ENCODE results near the gene DHRS3. TPM values are rescaled to one million over a fixed set of nuclear protein-coding genes. Genes with fewer than 3 reads are reported as not detected.

The DHRS3 gene
- total RNA-seq, 5 donors from 2014 or later (not counting 1 experiment from before 2014, with no cell fraction given) = 56.4 to 107 (median 90.8) TPM

DNA sequence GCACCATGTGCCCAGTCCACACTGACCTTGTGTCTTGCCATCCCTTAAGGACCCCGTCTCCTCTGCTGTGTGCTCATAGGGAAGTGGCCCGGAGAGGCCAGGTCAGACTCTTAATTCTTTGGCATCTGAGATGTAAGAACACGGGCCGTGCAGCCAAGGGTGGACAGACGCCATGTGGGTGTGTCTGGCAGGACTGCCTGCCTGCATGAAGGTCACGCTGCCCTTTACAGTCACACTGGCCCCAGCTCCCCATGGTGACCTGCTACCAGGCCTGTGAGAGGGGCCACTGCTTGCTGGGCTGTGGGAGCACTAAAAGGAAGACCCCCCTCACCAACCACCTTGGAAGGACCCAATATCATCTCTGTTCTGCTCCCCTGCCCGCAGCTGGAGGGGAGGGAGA lies 17.7 kb downstream of the DHRS3 start:
- H3K4me1 Mint-ChIP-seq = peaks cover 57 to 85% (median 85%) of the 10 kb centered on the region in 3 donors
- peaks cover 29 to 72% of the 10 kb centered on the region in 2 experiments for H3K4me1 ChIP-seq (ENCODE audit: control insufficient read depth in 1 of 2, extremely low read depth in 1 of 2, insufficient read depth in 2 of 2, low read length in 2 of 2)
- DNase-seq (no peak), ATAC-seq (replicated peaks in 1 of 4) (no peak)
- no peaks in the 10 kb centered on the region for H3K9me3 ChIP-seq
- no peaks in the 10 kb centered on the region for H3K27me3 ChIP-seq (replicated peaks in 1 of 2; ENCODE audit: control insufficient read depth in 2 of 2, extremely low read depth in 1 of 2, insufficient read depth in 2 of 2, low read length in 1 of 2)
- H3K27me3 Mint-ChIP-seq = no peaks in the 10 kb centered on the region
- 95% methylated on average over 2 of the region's 7 CpGs for WGBS (ENCODE audit: insufficient coverage)
- CTCF ChIA-PET = interaction anchor here in 1 of 2 donors (3.0 kb wide), 1 partner anchor 18 kb away, joined by 47 read pairs; the partner anchor contains the start of gene DHRS3
- H3K4me3 ChIP-seq (ENCODE audit: control insufficient read depth in 1 of 2, extremely low read depth in 1 of 2, low read length in 1 of 2) = no peak overlapping the region
- H3K4me3 Mint-ChIP-seq = no peak overlapping the region
- no peak overlapping the region for H3K27ac Mint-ChIP-seq
- H3K36me3 ChIP-seq (ENCODE audit: control insufficient read depth in 2 of 2, extremely low read depth in 1 of 2, insufficient read depth in 1 of 2, low read length in 1 of 2) = peaks cover 4 to 22% of the 10 kb centered on the region in 2 donors
- no peak overlapping the region for H3K27ac ChIP-seq (ENCODE audit: low read length)
- H3K36me3 Mint-ChIP-seq = no peaks in the 10 kb centered on the region
- POLR2A ChIA-PET = no interaction called here
- no peaks in the 10 kb centered on the region for H3K9me3 Mint-ChIP-seq

- CTCF ChIA-PET = interaction anchor here in 1 of 2 donors (1.4 kb wide), 1 partner anchor 59 kb away, joined by 3 read pairs; no protein-coding TSS in a partner anchor
- H3K4me1 Mint-ChIP-seq = peaks cover 55 to 81% (median 81%) of the 10 kb centered on the region in 3 donors
Observed at GRCh38 chr1:12599657-12600056, 18.4 kb downstream of the DHRS3 start.

GRCh38 chr1:12598974-12599373 lies 19.0 kb downstream of the DHRS3 start:
- H3K4me3 ChIP-seq (ENCODE audit: control insufficient read depth in 1 of 2, extremely low read depth in 1 of 2, low read length in 1 of 2) = no peak overlapping the region
- peaks cover 0 to 2% of the 10 kb centered on the region in 2 donors for H3K27me3 Mint-ChIP-seq
- H3K36me3 ChIP-seq (ENCODE audit: control insufficient read depth in 2 of 2, extremely low read depth in 1 of 2, insufficient read depth in 1 of 2, low read length in 1 of 2) = peaks cover 4 to 22% of the 10 kb centered on the region in 2 donors
- H3K27ac ChIP-seq (ENCODE audit: low read length) = no peak overlapping the region
- ATAC-seq (replicated peaks in 1 of 4) (no peak), DNase-seq (no peak)
- H3K36me3 Mint-ChIP-seq = no peaks in the 10 kb centered on the region
- H3K27me3 ChIP-seq (replicated peaks in 1 of 2; ENCODE audit: control insufficient read depth in 2 of 2, extremely low read depth in 1 of 2, insufficient read depth in 2 of 2, low read length in 1 of 2) = peaks cover 0 to 5% of the 10 kb centered on the region in 2 experiments
- WGBS (ENCODE audit: insufficient coverage) = 87% methylated on average over 6 of the region's 6 CpGs
- no peaks in the 10 kb centered on the region for H3K9me3 ChIP-seq
- CTCF ChIA-PET = interaction anchor here in 1 of 2 donors (0.6 to 1.4 kb wide), 4 partner anchors 20 to 580 kb away, joined by 3 to 4 read pairs (median 4); partner anchors contain the start of gene MIIP
- H3K9me3 Mint-ChIP-seq = no peaks in the 10 kb centered on the region
- no peak overlapping the region for H3K4me3 Mint-ChIP-seq
- POLR2A ChIA-PET = no interaction called here
- no peak overlapping the region for H3K27ac Mint-ChIP-seq
- H3K4me1 ChIP-seq (ENCODE audit: control insufficient read depth in 1 of 2, extremely low read depth in 1 of 2, insufficient read depth in 2 of 2, low read length in 2 of 2) = peaks cover 28 to 73% of the 10 kb centered on the region in 2 experiments
- H3K4me1 Mint-ChIP-seq = peaks cover 55 to 81% (median 81%) of the 10 kb centered on the region in 3 donors

More at GRCh38 chr1:12599657-12600056, 18.4 kb downstream of the DHRS3 start:
- WGBS (ENCODE audit: insufficient coverage) = 93% methylated on average over 3 of the region's 5 CpGs
- no peak for DNase-seq
- H3K36me3 Mint-ChIP-seq = no peaks in the 10 kb centered on the region
- POLR2A ChIA-PET = no interaction called here
- no peaks in the 10 kb centered on the region for H3K9me3 Mint-ChIP-seq
- H3K27me3 ChIP-seq (replicated peaks in 1 of 2; ENCODE audit: control insufficient read depth in 2 of 2, extremely low read depth in 1 of 2, insufficient read depth in 2 of 2, low read length in 1 of 2) = peaks cover 0 to 5% of the 10 kb centered on the region in 2 experiments
- H3K27ac Mint-ChIP-seq = no peak overlapping the region
- no peak overlapping the region for H3K4me3 ChIP-seq (ENCODE audit: control insufficient read depth in 1 of 2, extremely low read depth in 1 of 2, low read length in 1 of 2)
- H3K27me3 Mint-ChIP-seq = peaks cover 0 to 2% of the 10 kb centered on the region in 2 donors
- peaks cover 27 to 73% of the 10 kb centered on the region in 2 experiments for H3K4me1 ChIP-seq (ENCODE audit: control insufficient read depth in 1 of 2, extremely low read depth in 1 of 2, insufficient read depth in 2 of 2, low read length in 2 of 2)
- no peaks in the 10 kb centered on the region for H3K9me3 ChIP-seq
- no peak for ATAC-seq (replicated peaks in 1 of 4)
- H3K36me3 ChIP-seq (ENCODE audit: control insufficient read depth in 2 of 2, extremely low read depth in 1 of 2, insufficient read depth in 1 of 2, low read length in 1 of 2) = peaks cover 4 to 22% of the 10 kb centered on the region in 2 donors
- H3K4me3 Mint-ChIP-seq = no peak overlapping the region
- no peak overlapping the region for H3K27ac ChIP-seq (ENCODE audit: low read length)

DNA sequence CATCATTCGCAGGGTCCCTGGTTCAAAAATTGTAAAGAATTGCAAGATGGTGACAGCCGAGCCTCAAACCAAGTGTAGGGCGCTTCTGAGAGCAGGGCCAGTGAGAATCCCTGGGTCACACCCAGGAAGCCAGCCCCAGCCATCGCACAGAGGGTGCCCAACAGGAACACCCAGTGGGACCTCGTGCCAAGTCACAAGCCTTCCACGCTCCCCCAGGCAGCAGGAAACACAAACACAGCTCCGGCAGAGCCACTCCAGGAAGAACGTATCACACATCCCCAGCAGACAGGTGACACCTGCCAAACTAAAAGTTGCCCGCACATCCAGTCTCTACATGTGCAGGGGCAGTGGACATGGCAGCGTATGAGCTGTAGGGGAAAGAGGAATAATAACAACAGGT lies 20.2 kb downstream of the DHRS3 start:
- DNase-seq (no peak), ATAC-seq (replicated peaks in 1 of 4) (no peak)
- ChIA-PET CTCF (interaction anchor here (1.1 to 1.4 kb wide), 2 partner anchors 21 to 26 kb away, joined by 3 to 4 read pairs; no protein-coding TSS in a partner anchor), POLR2A (interaction anchor here in 1 of 2 donors (0.5 kb wide), 1 partner anchor 26 kb away, joined by 4 read pairs; no protein-coding TSS in a partner anchor)
- Histone ChIP-seq H3K4me3 (ENCODE audit: control insufficient read depth in 1 of 2, extremely low read depth in 1 of 2, low read length in 1 of 2) (no peak overlapping the region), H3K4me1 (ENCODE audit: control insufficient read depth in 1 of 2, extremely low read depth in 1 of 2, insufficient read depth in 2 of 2, low read length in 2 of 2) (peaks cover 20 to 70% of the 10 kb centered on the region in 2 experiments), H3K9me3 (no peaks in the 10 kb centered on the region), H3K36me3 (ENCODE audit: control insufficient read depth in 2 of 2, extremely low read depth in 1 of 2, insufficient read depth in 1 of 2, low read length in 1 of 2) (peaks cover 0 to 16% of the 10 kb centered on the region in 2 donors), H3K27ac (ENCODE audit: low read length) (no peak overlapping the region), H3K27me3 (replicated peaks in 1 of 2; ENCODE audit: control insufficient read depth in 2 of 2, extremely low read depth in 1 of 2, insufficient read depth in 2 of 2, low read length in 1 of 2) (peaks cover 0 to 8% of the 10 kb centered on the region in 2 experiments)
- Mint-ChIP-seq H3K4me3 (peak overlapping the region in 1 of 3 donors; percentile 85), H3K36me3 (peaks cover 4% of the 10 kb centered on the region), H3K27ac (peak overlapping the region in 1 of 2 donors; percentile 59), H3K9me3 (no peaks in the 10 kb centered on the region), H3K27me3 (peaks cover 0 to 2% of the 10 kb centered on the region in 2 donors), H3K4me1 (peaks cover 54 to 80% (median 78%) of the 10 kb centered on the region in 3 donors)
- 81% methylated on average over 7 of the region's 10 CpGs for WGBS (ENCODE audit: insufficient coverage)

DNA sequence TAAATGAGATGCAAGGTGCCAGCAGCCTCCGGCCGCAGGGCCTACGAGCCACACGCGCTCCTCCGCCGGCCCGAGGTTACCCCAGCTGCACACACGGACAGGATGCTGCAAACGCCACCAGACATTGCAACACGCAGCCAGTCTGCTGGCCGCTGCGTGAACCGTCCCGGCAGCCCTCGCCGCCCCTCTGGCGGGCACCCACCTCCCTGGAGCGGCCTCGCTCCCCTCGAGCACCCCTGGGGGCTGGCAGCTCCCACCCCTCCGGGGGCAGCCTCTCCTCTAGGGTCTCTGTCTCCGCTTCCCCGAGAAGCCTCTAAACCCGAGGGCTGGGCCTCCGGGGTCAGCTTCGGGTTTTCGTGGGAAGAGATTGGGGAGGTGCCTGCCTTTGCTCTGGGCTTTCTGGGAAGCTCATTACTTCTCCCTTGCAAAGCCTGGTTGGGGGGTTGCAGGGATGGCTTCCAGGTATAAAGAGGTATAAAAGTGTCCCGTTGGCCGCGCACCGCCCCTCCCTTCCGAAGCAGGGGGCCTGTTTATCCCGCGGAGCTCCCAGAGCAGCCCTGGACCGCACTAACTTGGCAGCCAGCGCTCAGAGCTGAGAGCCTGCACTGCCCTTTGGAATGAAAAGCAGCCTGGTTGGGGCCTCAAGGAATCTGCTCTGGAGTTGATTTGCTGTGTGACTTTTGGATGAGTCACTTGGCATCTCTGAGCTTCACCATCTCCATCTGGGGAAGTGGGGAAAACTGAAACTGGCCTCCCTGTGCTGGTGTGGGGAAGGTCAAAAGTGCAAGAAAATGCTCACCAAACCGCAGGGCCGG lies 21.8 kb downstream of the DHRS3 start:
- Mint-ChIP-seq H3K4me3 (peak overlapping the region; percentile 13 to 85 (median 17)), H3K9me3 (no peaks in the 10 kb centered on the region), H3K27me3 (peaks cover 0 to 2% of the 10 kb centered on the region in 2 donors), H3K27ac (peak overlapping the region in 1 of 2 donors; percentile 58), H3K36me3 (peaks cover 7% of the 10 kb centered on the region), H3K4me1 (peaks cover 52 to 70% (median 70%) of the 10 kb centered on the region in 3 donors)
- peak in 3 of 4 experiments; percentile 21 to 37 (median 36) for ATAC-seq (replicated peaks in 1 of 4)
- peaks cover 5 to 12% of the 10 kb centered on the region in 2 donors for H3K36me3 ChIP-seq (ENCODE audit: control insufficient read depth in 2 of 2, extremely low read depth in 1 of 2, insufficient read depth in 1 of 2, low read length in 1 of 2)
- H3K9me3 ChIP-seq = no peaks in the 10 kb centered on the region
- H3K4me1 ChIP-seq (ENCODE audit: control insufficient read depth in 1 of 2, extremely low read depth in 1 of 2, insufficient read depth in 2 of 2, low read length in 2 of 2) = peaks cover 15 to 55% of the 10 kb centered on the region in 2 experiments
- CTCF ChIA-PET = no interaction called here
- DNase-seq = peak in 7 of 35 experiments; percentile 22 to 52 (median 30)
- no peak overlapping the region for H3K27ac ChIP-seq (ENCODE audit: low read length)
- POLR2A ChIA-PET = no interaction called here
- H3K4me3 ChIP-seq (ENCODE audit: control insufficient read depth in 1 of 2, extremely low read depth in 1 of 2, low read length in 1 of 2) = peak overlapping the region in 1 of 2 donors; percentile 44
- peaks cover 0 to 8% of the 10 kb centered on the region in 2 experiments for H3K27me3 ChIP-seq (replicated peaks in 1 of 2; ENCODE audit: control insufficient read depth in 2 of 2, extremely low read depth in 1 of 2, insufficient read depth in 2 of 2, low read length in 1 of 2)
- WGBS (ENCODE audit: insufficient coverage) = 64% methylated on average over 24 of the region's 39 CpGs

DNA sequence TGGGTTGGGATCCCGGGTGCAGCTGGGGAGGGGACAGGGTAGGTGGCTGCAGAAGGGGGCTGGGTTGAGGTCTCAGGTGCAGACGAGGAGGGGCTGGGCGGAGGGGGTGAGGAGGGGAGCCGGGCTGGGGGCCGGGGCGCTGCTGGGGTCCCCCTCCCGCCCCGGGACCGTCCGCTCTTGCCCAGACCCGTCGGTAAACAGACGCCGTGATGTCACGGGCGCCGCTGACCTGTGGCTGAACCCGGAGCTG lies 22.3 kb downstream of the DHRS3 start:
- CTCF ChIA-PET = no interaction called here

More for the DNA sequence above, 22.3 kb downstream of the DHRS3 start:
- H3K27ac ChIP-seq (ENCODE audit: low read length) = no peak overlapping the region
- Mint-ChIP-seq H3K4me1 (peaks cover 47 to 67% (median 66%) of the 10 kb centered on the region in 3 donors), H3K27ac (no peak overlapping the region), H3K36me3 (peaks cover 9% of the 10 kb centered on the region), H3K4me3 (peak overlapping the region in 2 of 3 donors; percentile 13 to 85), H3K27me3 (peaks cover 0 to 2% of the 10 kb centered on the region in 2 donors), H3K9me3 (no peaks in the 10 kb centered on the region)
- H3K27me3 ChIP-seq (replicated peaks in 1 of 2; ENCODE audit: control insufficient read depth in 2 of 2, extremely low read depth in 1 of 2, insufficient read depth in 2 of 2, low read length in 1 of 2) = peaks cover 0 to 8% of the 10 kb centered on the region in 2 experiments
- 20% methylated on average over 17 of the region's 18 CpGs for WGBS (ENCODE audit: insufficient coverage)
- peaks cover 15 to 50% of the 10 kb centered on the region in 2 experiments for H3K4me1 ChIP-seq (ENCODE audit: control insufficient read depth in 1 of 2, extremely low read depth in 1 of 2, insufficient read depth in 2 of 2, low read length in 2 of 2)
- DNase-seq (no peak), ATAC-seq (replicated peaks in 1 of 4) (peak in 3 of 4 experiments; percentile 15 to 25 (median 24))
- peaks cover 6 to 12% of the 10 kb centered on the region in 2 donors for H3K36me3 ChIP-seq (ENCODE audit: control insufficient read depth in 2 of 2, extremely low read depth in 1 of 2, insufficient read depth in 1 of 2, low read length in 1 of 2)
- no peaks in the 10 kb centered on the region for H3K9me3 ChIP-seq
- peak overlapping the region; percentile 23 to 44 for H3K4me3 ChIP-seq (ENCODE audit: control insufficient read depth in 1 of 2, extremely low read depth in 1 of 2, low read length in 1 of 2)
- POLR2A ChIA-PET = no interaction called here

All from T-cell (primary cell).